CD14-positive monocyte (primary cell): ENCODE measurements around the gene FKBP6. TPM values are rescaled to one million over a fixed set of nuclear protein-coding genes. Genes with fewer than 3 reads are reported as not detected.
"Not testable (repeated sequence)": the region's sequence is repeated elsewhere in the genome, so short reads cannot be mapped to it uniquely, and the experiment has no call there.

Source experiments
- DNase-seq, 3 donors: peaks; one replicate each; pipeline ENCODE4 v3.0.0-alpha.2; 2011 to 2022
- H2AFZ ChIP-seq: 2 replicates; pipeline ENCODE4 v1.6.0; 2012; ENCODE audit warnings: mild to moderate bottlenecking, low read depth, low read length, inconsistent platforms; ENCODE audit not compliant: insufficient read depth, poor library complexity, severe bottlenecking
- H3K27ac ChIP-seq, 2 donors: 1 replicate in 1 of 2; 2 replicates in 1 of 2; pipeline ENCODE4 v1.5.1; 2012 to 2013; ENCODE audit warnings: low read length in 2 of 2, control low read depth in 1 of 2, inconsistent platforms in 1 of 2, low read depth in 1 of 2, mild to moderate bottlenecking in 1 of 2
- H3K27me3 ChIP-seq, 2 donors: one replicate each; pipeline versions ENCODE4 v1.6.0 to v1.6.1; 2011 to 2013; ENCODE audit warnings: low read length in 2 of 2; ENCODE audit not compliant: control insufficient read depth in 2 of 2, insufficient read depth in 2 of 2
- H3K36me3 ChIP-seq, 2 donors: replicated peaks in 1 of 2; 1 replicate in 1 of 2; 2 replicates in 1 of 2; pipeline versions ENCODE4 v1.5.1 to v1.6.1; 2012 to 2013; ENCODE audit warnings: low read length in 2 of 2, control low read depth in 1 of 2, inconsistent platforms in 1 of 2, mild to moderate bottlenecking in 1 of 2; ENCODE audit not compliant: insufficient read depth in 2 of 2, control insufficient read depth in 1 of 2
- H3K4me1 ChIP-seq, 2 donors: 1 replicate in 1 of 2; 2 replicates in 1 of 2; pipeline versions ENCODE4 v1.5.1 to v1.6.1; 2012 to 2013; ENCODE audit warnings: low read length in 2 of 2, control low read depth in 1 of 2, inconsistent platforms in 1 of 2, mild to moderate bottlenecking in 1 of 2, moderate library complexity in 1 of 2; ENCODE audit not compliant: insufficient read depth in 2 of 2, control insufficient read depth in 1 of 2
- H3K4me2 ChIP-seq: replicated peaks from 2 replicates; pipeline ENCODE3; 2012; ENCODE audit warnings: low read length, moderate library complexity, mild to moderate bottlenecking; ENCODE audit not compliant: poor library complexity, severe bottlenecking; ENCODE audit errors: extremely low read depth
- H3K4me3 ChIP-seq, 3 experiments: fragments of 200-600 bp in 1 of 3; sonication (generic) in 1 of 3; replicated peaks in 1 of 3; 1 replicate in 2 of 3; 2 replicates in 1 of 3; pipeline ENCODE4 v1.5.1; 2011 to 2013; ENCODE audit warnings: low read length in 3 of 3, mild to moderate bottlenecking in 3 of 3, control low read depth in 2 of 3, low read depth in 2 of 3, inconsistent platforms in 1 of 3, moderate library complexity in 1 of 3
- H3K79me2 ChIP-seq: 2 replicates; pipeline ENCODE4 v1.6.0; 2012; ENCODE audit warnings: mild to moderate bottlenecking, control low read depth, inconsistent platforms, low read length, moderate library complexity; ENCODE audit not compliant: insufficient read depth
- H3K9ac ChIP-seq: 2 replicates; pipeline ENCODE4 v1.6.0; 2017; ENCODE audit warnings: low read length, mild to moderate bottlenecking; ENCODE audit not compliant: insufficient read depth, poor library complexity, severe bottlenecking
- H3K9me3 ChIP-seq, 2 donors: replicated peaks in 1 of 2; 1 replicate in 1 of 2; 2 replicates in 1 of 2; pipeline versions ENCODE4 v1.5.1 to v1.6.1; 2012 to 2013; ENCODE audit warnings: low read length in 2 of 2, control low read depth in 1 of 2; ENCODE audit not compliant: control insufficient read depth in 1 of 2, insufficient read depth in 1 of 2
- H4K20me1 ChIP-seq: 2 replicates; pipeline ENCODE4 v1.6.0; 2012; ENCODE audit warnings: mild to moderate bottlenecking, low read length, control low read depth, moderate library complexity; ENCODE audit not compliant: insufficient read depth
- H3K27ac Mint-ChIP-seq, 7 donors: one replicate each; pipeline ENCODE4 v1.8.0; 2020; ENCODE audit warnings: mild to moderate bottlenecking in 7 of 7, mixed read lengths in 7 of 7, moderate library complexity in 6 of 7, inconsistent platforms in 2 of 7
- H3K27me3 Mint-ChIP-seq, 3 donors: one replicate each; pipeline ENCODE4 v1.8.0; 2021 to 2022; ENCODE audit warnings: low read depth in 3 of 3, mild to moderate bottlenecking in 3 of 3, mixed read lengths in 3 of 3, moderate library complexity in 3 of 3, inconsistent platforms in 1 of 3
- H3K36me3 Mint-ChIP-seq, 2 donors: one replicate each; pipeline ENCODE4 v1.8.0; 2020; ENCODE audit warnings: mixed read lengths in 2 of 2, inconsistent platforms in 1 of 2, mild to moderate bottlenecking in 1 of 2
- H3K4me1 Mint-ChIP-seq: one replicate; pipeline ENCODE4 v1.8.0; 2020; ENCODE audit warnings: mild to moderate bottlenecking, mixed read lengths
- H3K4me3 Mint-ChIP-seq, 2 donors: one replicate each; pipeline ENCODE4 v1.8.0; 2020; ENCODE audit warnings: mild to moderate bottlenecking in 2 of 2, mixed read lengths in 2 of 2, moderate library complexity in 1 of 2
- H3K9me3 Mint-ChIP-seq, 7 donors: one replicate each; pipeline ENCODE4 v1.8.0; 2020 to 2022; ENCODE audit warnings: mixed read lengths in 7 of 7, mild to moderate bottlenecking in 6 of 7, moderate library complexity in 6 of 7, inconsistent platforms in 2 of 7
- WGBS: methylation state at CpG from one replicate; pipeline ENCODE4 v1.1.5; 2013; ENCODE audit warnings: missing lambda C conversion rate; ENCODE audit not compliant: insufficient coverage; 5-methylcytosine and 5-hydroxymethylcytosine counted together
- intact Hi-C, 2 donors: fragments of 100-400 bp; cut with micrococcal nuclease; formaldehyde crosslinking; loops; one replicate each; pipeline versions ENCODE4 v1.15.0 to v1.15.1; 2023
- polyA plus RNA-seq, 3 donors: library from polyadenylated mRNA; depleted of rRNA in 1 of 3; unstranded in 2 of 3; stranded (reverse) in 1 of 3; fragments of 300-500 nt in 2 of 3; fragments of >200 nt in 1 of 3; fragmentation: Illumina TruSeq in 2 of 3; gene quantifications; 1 replicate in 2 of 3; 2 replicates in 1 of 3; pipeline ENCODE4 v1.2.3, GENCODE V29; 2012 to 2021
- TF ChIP-seq, protein P1 (sequence below): fragments of 200-600 bp; IDR thresholded peaks from one replicate; pipeline ENCODE4 v1.8.0; 2022; ENCODE audit warnings: antibody characterized with exemption, mild to moderate bottlenecking

Gene FKBP6
- polyA plus RNA-seq, 3 donors = 0.17 TPM; not detected in 2

GRCh38 chr7:73314271-73314670 is 13.7 kb upstream of the FKBP6 start:
- no peak for DNase-seq
- Histone ChIP-seq H3K4me3 (no peak overlapping the region), H4K20me1 (no peaks in the 10 kb centered on the region), H3K9ac (no peak overlapping the region), H3K27me3 (no peaks in the 10 kb centered on the region), H3K79me2 (no peaks in the 10 kb centered on the region), H3K4me2 (no peak overlapping the region), H2AFZ (no peak overlapping the region), H3K4me1 (peaks cover under 1% of the 10 kb centered on the region in 2 donors), H3K36me3 (no peaks in the 10 kb centered on the region), H3K27ac (no peak overlapping the region), H3K9me3 (no peaks in the 10 kb centered on the region)
- intact Hi-C loops = no loop called here
- TF ChIP-seq, protein P1, sequence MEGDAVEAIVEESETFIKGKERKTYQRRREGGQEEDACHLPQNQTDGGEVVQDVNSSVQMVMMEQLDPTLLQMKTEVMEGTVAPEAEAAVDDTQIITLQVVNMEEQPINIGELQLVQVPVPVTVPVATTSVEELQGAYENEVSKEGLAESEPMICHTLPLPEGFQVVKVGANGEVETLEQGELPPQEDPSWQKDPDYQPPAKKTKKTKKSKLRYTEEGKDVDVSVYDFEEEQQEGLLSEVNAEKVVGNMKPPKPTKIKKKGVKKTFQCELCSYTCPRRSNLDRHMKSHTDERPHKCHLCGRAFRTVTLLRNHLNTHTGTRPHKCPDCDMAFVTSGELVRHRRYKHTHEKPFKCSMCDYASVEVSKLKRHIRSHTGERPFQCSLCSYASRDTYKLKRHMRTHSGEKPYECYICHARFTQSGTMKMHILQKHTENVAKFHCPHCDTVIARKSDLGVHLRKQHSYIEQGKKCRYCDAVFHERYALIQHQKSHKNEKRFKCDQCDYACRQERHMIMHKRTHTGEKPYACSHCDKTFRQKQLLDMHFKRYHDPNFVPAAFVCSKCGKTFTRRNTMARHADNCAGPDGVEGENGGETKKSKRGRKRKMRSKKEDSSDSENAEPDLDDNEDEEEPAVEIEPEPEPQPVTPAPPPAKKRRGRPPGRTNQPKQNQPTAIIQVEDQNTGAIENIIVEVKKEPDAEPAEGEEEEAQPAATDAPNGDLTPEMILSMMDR = no peak
- peaks cover under 1% of the 10 kb centered on the region for H3K4me1 Mint-ChIP-seq
- no peaks in the 10 kb centered on the region for H3K9me3 Mint-ChIP-seq
- 92% methylated on average over 5 of the region's 5 CpGs for WGBS
- H3K4me3 Mint-ChIP-seq = no peak overlapping the region
- no peaks in the 10 kb centered on the region for H3K36me3 Mint-ChIP-seq
- H3K27ac Mint-ChIP-seq = no peak overlapping the region
- H3K27me3 Mint-ChIP-seq = peaks cover 0 to 5% (median 2%) of the 10 kb centered on the region in 3 donors

DNA sequence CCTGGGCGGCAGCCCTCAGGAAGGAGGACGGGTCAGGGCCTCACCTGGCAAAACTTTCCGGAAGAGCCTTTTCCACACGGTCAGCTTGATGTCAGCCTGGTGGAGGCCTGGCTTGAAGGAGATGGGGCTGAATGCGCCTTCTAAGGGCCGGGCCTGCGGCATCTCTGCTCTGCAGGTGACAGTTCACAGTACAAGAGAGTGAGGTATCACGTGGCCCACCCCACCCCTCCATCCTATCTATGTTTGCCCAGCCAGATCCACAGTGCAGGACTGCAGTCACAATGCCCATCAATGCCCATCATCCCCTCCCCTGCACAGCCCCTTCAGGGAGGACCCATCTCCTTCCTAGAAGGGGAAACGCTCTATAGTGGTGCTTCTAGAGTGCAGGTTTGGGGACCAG is 11.4 kb upstream of the FKBP6 start:
- no peaks in the 10 kb centered on the region for H3K36me3 ChIP-seq
- DNase-seq = no peak
- H4K20me1 ChIP-seq = no peaks in the 10 kb centered on the region
- no peaks in the 10 kb centered on the region for H3K79me2 ChIP-seq
- no peak overlapping the region for H3K27ac ChIP-seq
- TF ChIP-seq, protein P1 = no peak
- no peaks in the 10 kb centered on the region for H3K9me3 ChIP-seq
- Mint-ChIP-seq H3K27ac (peak overlapping the region in 1 of 7 donors; percentile 65), H3K4me3 (no peak overlapping the region), H3K4me1 (peaks cover 2% of the 10 kb centered on the region), H3K36me3 (no peaks in the 10 kb centered on the region), H3K27me3 (peaks cover 0 to 5% (median 2%) of the 10 kb centered on the region in 3 donors), H3K9me3 (no peaks in the 10 kb centered on the region)
- no peak overlapping the region for H3K4me2 ChIP-seq
- no peaks in the 10 kb centered on the region for H3K27me3 ChIP-seq
- H3K9ac ChIP-seq = no peak overlapping the region
- H2AFZ ChIP-seq = no peak overlapping the region
- intact Hi-C loops = no loop called here
- H3K4me1 ChIP-seq = no peaks in the 10 kb centered on the region
- H3K4me3 ChIP-seq = no peak overlapping the region
- WGBS = 97% methylated on average over 7 of the region's 9 CpGs

DNA sequence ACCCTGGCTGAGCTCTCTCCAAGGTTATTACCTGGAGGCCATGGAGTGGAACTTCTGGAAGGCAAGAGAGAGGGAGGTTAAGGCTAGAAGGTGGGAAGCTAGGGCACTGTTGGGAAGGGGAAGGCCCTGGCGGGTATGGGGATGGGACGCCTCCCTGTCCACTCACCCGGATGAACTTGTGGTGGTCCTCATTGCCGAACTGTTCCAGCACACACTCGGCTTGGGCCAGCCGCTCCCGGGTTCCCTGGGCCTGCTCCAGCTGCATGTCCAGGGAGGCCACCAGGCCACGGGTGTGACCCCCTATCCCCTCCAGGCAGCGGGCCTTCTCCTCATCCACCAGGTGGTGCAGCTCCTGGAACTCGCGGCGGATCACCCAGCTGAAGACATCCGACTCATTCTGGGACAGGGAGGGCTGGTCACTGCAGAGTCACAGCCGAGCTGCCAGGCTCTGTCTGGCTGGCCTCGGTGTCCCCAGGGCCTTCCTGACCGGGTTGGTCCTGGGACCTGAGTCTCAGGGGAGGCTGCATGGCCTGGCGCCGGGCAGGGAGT is 9.2 kb upstream of the FKBP6 start:
- not testable (repeated sequence) for H3K27ac ChIP-seq, H3K9ac ChIP-seq, H4K20me1 ChIP-seq, H3K36me3 ChIP-seq, H3K4me3 Mint-ChIP-seq, H2AFZ ChIP-seq, H3K27ac Mint-ChIP-seq, H3K4me3 ChIP-seq, H3K27me3 ChIP-seq, H3K79me2 ChIP-seq, H3K9me3 ChIP-seq, H3K4me1 ChIP-seq, H3K9me3 Mint-ChIP-seq, DNase-seq, H3K4me2 ChIP-seq, H3K36me3 Mint-ChIP-seq, H3K27me3 Mint-ChIP-seq
- intact Hi-C loops = loop anchor here in 1 of 2 donors (2.0 kb wide), 1 partner anchor 16 kb away; no protein-coding TSS in a partner anchor
- 89% methylated on average over 5 of the region's 18 CpGs for WGBS
- H3K4me1 Mint-ChIP-seq = peaks cover 11% of the 10 kb centered on the region
